Tibial artery (tissue), 4 donors: Measurements from ENCODE around the gene DCLRE1A.

Source experiments
- DNase-seq, 2 donors: peaks; one replicate each; pipeline ENCODE4 v3.0.0-alpha.2; 2019
- H3K27ac ChIP-seq, 2 donors: fragments of 200-600 bp; sonication (generic) in 1 of 2; 1 replicate in 1 of 2; 2 replicates in 1 of 2; pipeline ENCODE4 v1.5.1; 2018 to 2019; ENCODE audit warnings: mild to moderate bottlenecking in 1 of 2
- H3K27me3 ChIP-seq, 2 donors: fragments of 200-600 bp; sonication (generic) in 1 of 2; one replicate each; pipeline versions ENCODE4 v1.5.1 to v1.6.0; 2016 to 2019
- H3K36me3 ChIP-seq, 3 donors: fragments of 200-600 bp; sonication (generic) in 2 of 3; one replicate each; pipeline ENCODE4 v1.5.1; 2016 to 2019; ENCODE audit warnings: mild to moderate bottlenecking in 2 of 3
- H3K4me1 ChIP-seq, 4 donors: fragments of 200-600 bp; sonication (generic) in 2 of 4; 1 replicate in 3 of 4; 2 replicates in 1 of 4; pipeline ENCODE4 v1.5.1; 2016 to 2019
- H3K4me3 ChIP-seq, 2 donors: fragments of 200-600 bp; sonication (generic) in 1 of 2; 1 replicate in 1 of 2; 2 replicates in 1 of 2; pipeline ENCODE4 v1.5.1; 2018 to 2019; ENCODE audit warnings: mild to moderate bottlenecking in 2 of 2
- H3K9me3 ChIP-seq, 3 donors: fragments of 200-600 bp; sonication (generic) in 1 of 3; one replicate each; pipeline ENCODE4 v1.5.1; 2016 to 2019
- intact Hi-C: fragments of 100-400 bp; cut with DNase I; formaldehyde crosslinking; loops from one replicate; pipeline ENCODE4 v1.15.0; 2023; ENCODE audit warnings: low total_unique reads
- TF ChIP-seq, protein P1 (sequence below), 2 experiments: fragments of 200-600 bp in 1 of 2; fragments of 450-650 bp in 1 of 2; IDR thresholded peaks; one replicate each; pipeline ENCODE4 v1.5.1; 2017 to 2019; ENCODE audit warnings: antibody characterized with exemption in 2 of 2, mild to moderate bottlenecking in 1 of 2, moderate library complexity in 1 of 2

DCLRE1A gene

GRCh38 chr10:113806503-113806902, 47.4 kb downstream of the DCLRE1A start:
- TF ChIP-seq, protein P1, sequence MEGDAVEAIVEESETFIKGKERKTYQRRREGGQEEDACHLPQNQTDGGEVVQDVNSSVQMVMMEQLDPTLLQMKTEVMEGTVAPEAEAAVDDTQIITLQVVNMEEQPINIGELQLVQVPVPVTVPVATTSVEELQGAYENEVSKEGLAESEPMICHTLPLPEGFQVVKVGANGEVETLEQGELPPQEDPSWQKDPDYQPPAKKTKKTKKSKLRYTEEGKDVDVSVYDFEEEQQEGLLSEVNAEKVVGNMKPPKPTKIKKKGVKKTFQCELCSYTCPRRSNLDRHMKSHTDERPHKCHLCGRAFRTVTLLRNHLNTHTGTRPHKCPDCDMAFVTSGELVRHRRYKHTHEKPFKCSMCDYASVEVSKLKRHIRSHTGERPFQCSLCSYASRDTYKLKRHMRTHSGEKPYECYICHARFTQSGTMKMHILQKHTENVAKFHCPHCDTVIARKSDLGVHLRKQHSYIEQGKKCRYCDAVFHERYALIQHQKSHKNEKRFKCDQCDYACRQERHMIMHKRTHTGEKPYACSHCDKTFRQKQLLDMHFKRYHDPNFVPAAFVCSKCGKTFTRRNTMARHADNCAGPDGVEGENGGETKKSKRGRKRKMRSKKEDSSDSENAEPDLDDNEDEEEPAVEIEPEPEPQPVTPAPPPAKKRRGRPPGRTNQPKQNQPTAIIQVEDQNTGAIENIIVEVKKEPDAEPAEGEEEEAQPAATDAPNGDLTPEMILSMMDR (IDR thresholded peaks at IDR 0.05): no peak
- Histone ChIP-seq H3K27me3 (no peaks in the 10 kb centered on the region), H3K4me1 (no peaks in the 10 kb centered on the region), H3K9me3 (no peaks in the 10 kb centered on the region), H3K4me3 (no peak overlapping the region), H3K36me3 (no peaks in the 10 kb centered on the region), H3K27ac (no peak overlapping the region)
- intact Hi-C loops: loop anchor here (10.0 kb wide), 1 partner anchor 102 kb away; no protein-coding TSS in a partner anchor
- no peak for DNase-seq

DNA sequence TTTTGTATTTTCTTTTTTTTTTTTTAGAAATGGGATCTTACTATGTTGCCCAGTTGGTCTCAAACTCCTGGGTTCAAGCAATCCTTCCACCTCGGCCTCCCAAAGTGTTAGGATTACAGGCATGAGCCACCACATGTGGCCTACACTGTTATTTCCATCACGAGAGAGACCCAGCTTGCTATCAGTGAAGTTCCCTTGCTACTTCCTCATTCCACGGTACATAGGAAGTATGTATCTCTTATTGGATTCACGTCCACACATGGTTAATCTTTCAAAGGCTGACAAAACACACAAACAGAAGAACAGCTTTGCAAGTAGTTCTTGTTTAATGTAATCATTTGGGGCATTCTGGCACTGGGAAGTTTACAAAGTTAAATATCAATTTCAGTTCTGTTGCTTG, 50.9 kb downstream of the DCLRE1A start:
- Histone ChIP-seq H3K4me3 (no peak overlapping the region), H3K27ac (no peak overlapping the region), H3K9me3 (no peaks in the 10 kb centered on the region), H3K27me3 (no peaks in the 10 kb centered on the region), H3K36me3 (no peaks in the 10 kb centered on the region), H3K4me1 (no peaks in the 10 kb centered on the region)
- intact Hi-C loops: loop anchor here (10.0 kb wide), 1 partner anchor 98 kb away; no protein-coding TSS in a partner anchor
- DNase-seq: no peak
- TF ChIP-seq, protein P1 (IDR thresholded peaks at IDR 0.05): no peak

DNA sequence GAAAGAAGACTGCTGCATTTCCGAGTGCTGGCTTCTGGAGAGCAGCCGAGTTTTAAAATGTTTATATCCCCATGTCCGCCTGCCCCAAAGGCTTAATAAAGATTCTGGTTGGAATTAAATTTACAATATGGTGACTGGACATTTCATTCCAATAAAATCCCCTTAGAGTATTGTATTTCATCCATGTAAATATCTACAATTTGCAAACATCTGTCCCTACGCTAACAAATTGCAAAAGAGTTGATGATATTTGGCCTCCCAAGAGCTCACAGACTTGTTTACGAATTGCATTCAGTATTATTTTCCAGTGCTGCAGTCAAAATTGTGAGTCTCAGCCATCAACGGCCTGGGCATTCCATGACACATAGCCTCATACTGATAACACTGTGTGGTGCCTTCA, 52.3 kb downstream of the DCLRE1A start:
- H3K4me3 ChIP-seq: no peak overlapping the region
- DNase-seq: no peak
- no peaks in the 10 kb centered on the region for H3K4me1 ChIP-seq
- H3K9me3 ChIP-seq: no peaks in the 10 kb centered on the region
- H3K27ac ChIP-seq: no peak overlapping the region
- H3K27me3 ChIP-seq: no peaks in the 10 kb centered on the region
- TF ChIP-seq, protein P1 (IDR thresholded peaks at IDR 0.05): no peak
- intact Hi-C loops: loop anchor here (10.0 kb wide), 1 partner anchor 97 kb away; no protein-coding TSS in a partner anchor
- H3K36me3 ChIP-seq: no peaks in the 10 kb centered on the region

DNA sequence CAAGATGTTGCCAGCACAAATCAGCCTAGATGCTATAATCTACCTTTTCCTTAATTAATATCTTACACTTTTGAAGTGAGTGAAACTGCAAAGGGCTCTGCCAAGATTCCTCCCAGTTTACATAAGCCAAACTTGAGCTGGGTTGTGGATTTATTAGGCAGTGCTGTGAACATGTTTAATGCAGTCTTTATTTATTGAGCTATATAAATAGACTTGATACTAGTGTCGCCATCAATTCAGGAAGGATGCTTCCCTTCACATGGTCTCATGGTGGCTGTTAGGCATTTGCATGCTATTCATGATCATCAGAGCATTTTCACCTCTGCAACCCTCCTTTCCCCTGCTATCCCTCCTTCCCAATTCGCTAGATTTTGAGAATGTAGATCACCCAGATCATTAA, 62.2 kb downstream of the DCLRE1A start:
- Histone ChIP-seq H3K4me1 (peaks cover 0 to 13% (median 6%) of the 10 kb centered on the region in 4 donors), H3K36me3 (no peaks in the 10 kb centered on the region), H3K4me3 (no peak overlapping the region), H3K27ac (no peak overlapping the region), H3K9me3 (no peaks in the 10 kb centered on the region), H3K27me3 (peaks cover 0 to 9% of the 10 kb centered on the region in 2 donors)
- intact Hi-C loops: no loop called here
- DNase-seq: no peak
- TF ChIP-seq, protein P1 (IDR thresholded peaks at IDR 0.05): no peak

- Histone ChIP-seq H3K4me3 (no peak overlapping the region), H3K27me3 (no peaks in the 10 kb centered on the region), H3K36me3 (no peaks in the 10 kb centered on the region), H3K27ac (no peak overlapping the region), H3K4me1 (peaks cover 0 to 13% (median 6%) of the 10 kb centered on the region in 4 donors), H3K9me3 (no peaks in the 10 kb centered on the region)
- peak in 1 of 2 donors; percentile 50 for DNase-seq
- intact Hi-C loops: no loop called here
- TF ChIP-seq, protein P1 (IDR thresholded peaks at IDR 0.05): no peak
Measured at GRCh38 chr10:113788604-113789083, 65.2 kb downstream of the DCLRE1A start.
